ENCODE results near the gene DNAJC15. TPM values are rescaled to one million over a fixed set of nuclear protein-coding genes. Genes with fewer than 3 reads are reported as not detected.

Gene DNAJC15
- total RNA-seq, 1 experiment from 2014 or later = 10.8 TPM

DNA sequence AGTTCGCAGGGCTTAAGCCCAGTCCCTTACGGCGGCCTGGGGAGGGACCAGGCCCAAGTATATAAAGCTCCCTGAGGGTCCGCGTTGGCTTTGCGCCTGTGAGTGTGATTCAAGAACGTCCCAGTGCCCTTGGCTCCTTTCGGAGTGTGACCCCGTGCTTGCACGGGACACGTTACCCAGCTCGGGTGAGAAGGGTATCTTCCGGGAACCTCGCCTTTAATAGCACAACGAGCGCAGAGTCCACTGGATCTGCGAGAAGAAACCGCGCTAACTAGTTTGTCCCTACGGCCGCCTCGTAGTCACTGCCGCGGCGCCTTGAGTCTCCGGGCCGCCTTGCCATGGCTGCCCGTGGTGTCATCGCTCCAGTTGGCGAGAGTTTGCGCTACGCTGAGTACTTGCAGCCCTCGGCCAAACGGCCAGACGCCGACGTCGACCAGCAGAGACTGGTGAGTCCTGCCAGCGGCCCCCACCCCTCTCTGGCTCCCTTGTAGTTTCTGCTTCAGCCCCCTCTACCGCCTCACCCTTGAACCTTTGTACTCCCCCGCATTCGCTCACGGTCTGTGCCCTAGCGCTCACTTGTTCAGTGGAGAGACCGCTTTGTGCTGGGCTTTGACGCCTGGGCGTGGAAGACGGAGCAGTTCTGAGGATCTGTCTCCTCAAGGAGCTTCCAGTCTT lies at the start of gene DNAJC15 (continued):
- TF ChIP-seq, protein P1, sequence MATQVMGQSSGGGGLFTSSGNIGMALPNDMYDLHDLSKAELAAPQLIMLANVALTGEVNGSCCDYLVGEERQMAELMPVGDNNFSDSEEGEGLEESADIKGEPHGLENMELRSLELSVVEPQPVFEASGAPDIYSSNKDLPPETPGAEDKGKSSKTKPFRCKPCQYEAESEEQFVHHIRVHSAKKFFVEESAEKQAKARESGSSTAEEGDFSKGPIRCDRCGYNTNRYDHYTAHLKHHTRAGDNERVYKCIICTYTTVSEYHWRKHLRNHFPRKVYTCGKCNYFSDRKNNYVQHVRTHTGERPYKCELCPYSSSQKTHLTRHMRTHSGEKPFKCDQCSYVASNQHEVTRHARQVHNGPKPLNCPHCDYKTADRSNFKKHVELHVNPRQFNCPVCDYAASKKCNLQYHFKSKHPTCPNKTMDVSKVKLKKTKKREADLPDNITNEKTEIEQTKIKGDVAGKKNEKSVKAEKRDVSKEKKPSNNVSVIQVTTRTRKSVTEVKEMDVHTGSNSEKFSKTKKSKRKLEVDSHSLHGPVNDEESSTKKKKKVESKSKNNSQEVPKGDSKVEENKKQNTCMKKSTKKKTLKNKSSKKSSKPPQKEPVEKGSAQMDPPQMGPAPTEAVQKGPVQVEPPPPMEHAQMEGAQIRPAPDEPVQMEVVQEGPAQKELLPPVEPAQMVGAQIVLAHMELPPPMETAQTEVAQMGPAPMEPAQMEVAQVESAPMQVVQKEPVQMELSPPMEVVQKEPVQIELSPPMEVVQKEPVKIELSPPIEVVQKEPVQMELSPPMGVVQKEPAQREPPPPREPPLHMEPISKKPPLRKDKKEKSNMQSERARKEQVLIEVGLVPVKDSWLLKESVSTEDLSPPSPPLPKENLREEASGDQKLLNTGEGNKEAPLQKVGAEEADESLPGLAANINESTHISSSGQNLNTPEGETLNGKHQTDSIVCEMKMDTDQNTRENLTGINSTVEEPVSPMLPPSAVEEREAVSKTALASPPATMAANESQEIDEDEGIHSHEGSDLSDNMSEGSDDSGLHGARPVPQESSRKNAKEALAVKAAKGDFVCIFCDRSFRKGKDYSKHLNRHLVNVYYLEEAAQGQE (IDR thresholded peaks at IDR 0.05; ENCODE audit: low read depth) = no peak
- TF ChIP-seq SP1 (IDR thresholded peaks at IDR 0.05; ENCODE audit: low read depth) = no peak

DNA sequence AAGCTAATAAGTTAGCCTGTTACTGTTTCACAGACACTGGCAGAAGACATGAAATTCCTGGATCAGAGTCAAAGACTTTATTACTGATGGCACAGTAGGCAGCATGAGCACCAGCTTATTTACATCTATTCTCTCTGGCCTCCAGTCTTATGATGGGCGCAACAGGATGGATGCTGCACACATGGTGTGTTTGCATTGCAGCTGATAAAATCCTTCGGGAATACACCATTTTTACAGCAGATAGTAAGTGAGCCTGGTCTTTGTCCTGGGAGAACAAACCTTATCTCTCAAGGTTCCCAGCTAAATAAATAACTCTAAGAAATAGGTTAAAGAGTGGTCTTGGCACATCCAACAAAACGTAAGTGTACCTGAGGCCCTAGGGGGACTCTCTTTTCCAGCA lies 47.3 kb upstream of the DNAJC15 start:
- Histone ChIP-seq H2AFZ (ENCODE audit: low read depth, low read length, poor library complexity, severe bottlenecking) (no peak overlapping the region), H3K9me3 (ENCODE audit: control insufficient read depth in 1 of 2, insufficient read depth in 1 of 2, low read depth in 1 of 2, low read length in 2 of 2) (no peaks in the 10 kb centered on the region), H3K4me2 (ENCODE audit: low read length) (no peak overlapping the region), H3K79me2 (ENCODE audit: insufficient read depth, low read length) (no peaks in the 10 kb centered on the region), H4K20me1 (ENCODE audit: insufficient read depth) (no peaks in the 10 kb centered on the region), H3K9ac (ENCODE audit: low read length) (no peak overlapping the region), H3K27me3 (ENCODE audit: insufficient read depth, low read length) (no peaks in the 10 kb centered on the region), H3K36me3 (ENCODE audit: control insufficient read depth in 1 of 2, insufficient read depth in 2 of 2, low read length in 2 of 2) (no peaks in the 10 kb centered on the region), H3K4me1 (ENCODE audit: control insufficient read depth in 1 of 2, insufficient read depth in 2 of 2, low read length in 2 of 2) (peaks cover 0 to under 1% of the 10 kb centered on the region in 2 experiments; a peak in 1 of 4 replicates), H3K4me3 (replicated peaks in 1 of 2; ENCODE audit: low read depth in 1 of 2, low read length in 2 of 2) (no peak overlapping the region), H3K9me2 (ENCODE audit: insufficient read depth) (no peaks in the 10 kb centered on the region), H3K27ac (ENCODE audit: low read depth, low read length) (no peak overlapping the region)
- ATAC-seq = no peak
- DNase-seq (ENCODE audit: low read depth, low spot score) = no peak
- CTCF ChIA-PET = no interaction called here
- no TSS peak for BruUV-seq (replicated peaks)
- no peak for TF ChIP-seq JUND (IDR thresholded peaks at IDR 0.05)
- TF ChIP-seq, protein P1 (IDR thresholded peaks at IDR 0.05; ENCODE audit: low read depth) = no peak
- TF ChIP-seq EZH2phosphoT487 (IDR thresholded peaks at IDR 0.05; ENCODE audit: borderline replicate concordance) = no peak
- POLR2A ChIA-PET = no interaction called here
- intact Hi-C loops (cut with micrococcal nuclease) = loop anchor here (10.0 kb wide), 1 partner anchor 899 kb away; the partner anchor contains the start of genes CCDC122 and LACC1
- RAD21 ChIA-PET (ENCODE audit: low non-redundant PET in 1 of 2, low total read pairs in 2 of 2, uncharacterized antibody in 2 of 2, unreplicated experiment in 2 of 2) = no interaction called here

All from HCT116 (cell line).